SK-N-SH treated with all-trans-retinoic acid at 6 μM for 48 hours (cell line): ENCODE measurements around the gene FHL5.

Source experiments
- ATAC-seq: fragments of 200-7000 bp; cut with Tn5 transposase; 3 replicates; pipeline ENCODE4 v1.9.1; 2020; ENCODE audit warnings: mild to moderate bottlenecking, moderate library complexity
- ARNTL ChIP-seq: fragments of 450-650 bp; formaldehyde crosslinking; IDR thresholded peaks from 2 replicates; pipeline ENCODE4 v1.5.0; 2020; ENCODE audit warnings: low read depth, mild to moderate bottlenecking, moderate library complexity, borderline replicate concordance
- BACH2 ChIP-seq: fragments of 250-450 bp; sonication (Bioruptor Pico); IDR thresholded peaks from 2 replicates; pipeline ENCODE4 v1.9.0; 2021; ENCODE audit warnings: mild to moderate bottlenecking, borderline replicate concordance
- CSDC2 ChIP-seq: fragments of 250-450 bp; sonication (Bioruptor Pico); IDR thresholded peaks from 2 replicates; pipeline ENCODE4 v1.5.0; 2020; ENCODE audit warnings: mild to moderate bottlenecking, moderate library complexity
- CSRNP3 ChIP-seq: fragments of 250-450 bp; sonication (Bioruptor Pico); IDR thresholded peaks from 2 replicates; pipeline ENCODE4 v1.5.1; 2021; ENCODE audit warnings: mild to moderate bottlenecking, moderate library complexity
- ESRRG ChIP-seq: fragments of 250-450 bp; sonication (Bioruptor Pico); IDR thresholded peaks from 2 replicates; pipeline ENCODE4 v1.6.1; 2021; ENCODE audit warnings: mild to moderate bottlenecking
- GLIS3 ChIP-seq: fragments of 250-450 bp; sonication (Bioruptor Pico); IDR thresholded peaks from 2 replicates; pipeline ENCODE4 v1.5.0; 2020; ENCODE audit warnings: mild to moderate bottlenecking, moderate library complexity
- ISL1 ChIP-seq: fragments of 250-450 bp; sonication (Bioruptor Pico); IDR thresholded peaks from 2 replicates; pipeline ENCODE4 v2.1.2; 2022; ENCODE audit warnings: mild to moderate bottlenecking, moderate library complexity
- OSR1 ChIP-seq: fragments of 250-450 bp; sonication (Bioruptor Pico); IDR thresholded peaks from 2 replicates; pipeline ENCODE4 v1.8.0; 2022; ENCODE audit warnings: moderate library complexity, mild to moderate bottlenecking, inconsistent platforms
- PATZ1 ChIP-seq: fragments of 250-450 bp; sonication (Bioruptor Pico); IDR thresholded peaks from 2 replicates; pipeline ENCODE4 v1.8.0; 2020; ENCODE audit warnings: mild to moderate bottlenecking, moderate library complexity, borderline replicate concordance
- PPARA ChIP-seq: fragments of 250-450 bp; sonication (Bioruptor Pico); IDR thresholded peaks from 2 replicates; pipeline ENCODE4 v1.5.0; 2020; ENCODE audit warnings: mild to moderate bottlenecking, borderline replicate concordance
- RARB ChIP-seq: fragments of 250-450 bp; sonication (Bioruptor Pico); IDR thresholded peaks from 2 replicates; pipeline ENCODE4 v1.8.0; 2021; ENCODE audit warnings: mild to moderate bottlenecking, moderate library complexity
- TCF4 ChIP-seq: fragments of 250-450 bp; sonication (Bioruptor Pico); IDR thresholded peaks from 2 replicates; pipeline ENCODE4 v1.8.0; 2021; ENCODE audit warnings: mild to moderate bottlenecking, moderate library complexity, borderline replicate concordance
- TOX ChIP-seq: fragments of 250-450 bp; sonication (Bioruptor Pico); IDR thresholded peaks from 2 replicates; pipeline ENCODE4 v1.8.0; 2021; ENCODE audit warnings: mild to moderate bottlenecking, moderate library complexity, borderline replicate concordance
- ZC3H10 ChIP-seq: fragments of 250-450 bp; sonication (Bioruptor Pico); IDR thresholded peaks from 2 replicates; pipeline ENCODE4 v1.5.1; 2021; ENCODE audit warnings: mild to moderate bottlenecking, moderate library complexity
- ZFP3 ChIP-seq: fragments of 250-450 bp; sonication (Bioruptor Pico); IDR thresholded peaks from 2 replicates; pipeline ENCODE4 v1.5.0; 2020; ENCODE audit warnings: mild to moderate bottlenecking, moderate library complexity
- ZFP30 ChIP-seq: fragments of 450-650 bp; formaldehyde crosslinking; IDR thresholded peaks from 2 replicates; pipeline ENCODE4 v1.5.0; 2022; ENCODE audit warnings: mild to moderate bottlenecking, moderate library complexity
- ZNF565 ChIP-seq: fragments of 450-650 bp; formaldehyde crosslinking; conservative IDR thresholded peaks from 2 replicates; pipeline ENCODE4 v1.5.0; 2020; ENCODE audit warnings: low read depth, mild to moderate bottlenecking, moderate library complexity
- ZNF70 ChIP-seq: fragments of 450-650 bp; formaldehyde crosslinking; IDR thresholded peaks from 2 replicates; pipeline ENCODE4 v1.5.0; 2020; ENCODE audit warnings: mild to moderate bottlenecking, moderate library complexity
- ZNF8 ChIP-seq: fragments of 450-650 bp; formaldehyde crosslinking; IDR thresholded peaks from 2 replicates; pipeline ENCODE4 v1.5.0; 2020; ENCODE audit warnings: mild to moderate bottlenecking, moderate library complexity
- TF ChIP-seq, protein P1 (sequence below): fragments of 250-450 bp; sonication (Bioruptor Pico); IDR thresholded peaks from 2 replicates; pipeline ENCODE4 v1.5.1; 2020; ENCODE audit warnings: low read depth, mild to moderate bottlenecking, moderate library complexity
- TF ChIP-seq, protein P2 (sequence below): fragments of 250-450 bp; sonication (Bioruptor Pico); IDR thresholded peaks from 2 replicates; pipeline ENCODE4 v1.5.0; 2020; ENCODE audit warnings: mild to moderate bottlenecking, moderate library complexity
- TF ChIP-seq, protein P3 (sequence below): fragments of 250-450 bp; sonication (Bioruptor Pico); IDR thresholded peaks from 2 replicates; pipeline ENCODE4 v1.8.0; 2021; ENCODE audit warnings: low read depth, mild to moderate bottlenecking, moderate library complexity, borderline replicate concordance

Gene FHL5

DNA sequence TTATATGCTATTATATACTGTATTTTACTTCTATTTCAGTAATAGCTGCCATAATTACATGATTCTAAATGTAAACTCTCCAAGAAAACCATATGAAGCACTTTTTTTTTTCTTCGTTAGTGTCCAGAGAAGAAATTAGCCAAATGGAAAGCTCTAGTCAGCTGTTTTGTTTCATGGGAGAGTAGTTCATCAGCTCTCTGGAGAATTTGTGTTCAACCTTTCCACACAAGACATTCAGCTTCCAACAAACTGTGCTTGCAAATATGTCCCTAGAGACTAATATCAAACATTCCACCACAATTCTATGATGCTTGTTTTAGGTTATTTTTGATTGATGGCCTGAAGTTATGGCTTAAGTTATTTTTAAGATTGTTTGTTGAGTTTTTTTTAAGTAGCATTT, 19.5 kb downstream of the FHL5 start:
- no peak for TF ChIP-seq ZNF70
- TF ChIP-seq ARNTL (CRISPR knock-in tag), result no peak
- TF ChIP-seq OSR1 (CRISPR knock-in tag), result no peak
- no peak for TF ChIP-seq BACH2 (CRISPR knock-in tag)
- TF ChIP-seq, all 23 proteins: peak for 0
- ATAC-seq, result no peak

GRCh38 chr6:96604420-96604819, 41.5 kb downstream of the FHL5 start:
- no peak for TF ChIP-seq ZC3H10 (CRISPR knock-in tag)
- TF ChIP-seq, protein P1, sequence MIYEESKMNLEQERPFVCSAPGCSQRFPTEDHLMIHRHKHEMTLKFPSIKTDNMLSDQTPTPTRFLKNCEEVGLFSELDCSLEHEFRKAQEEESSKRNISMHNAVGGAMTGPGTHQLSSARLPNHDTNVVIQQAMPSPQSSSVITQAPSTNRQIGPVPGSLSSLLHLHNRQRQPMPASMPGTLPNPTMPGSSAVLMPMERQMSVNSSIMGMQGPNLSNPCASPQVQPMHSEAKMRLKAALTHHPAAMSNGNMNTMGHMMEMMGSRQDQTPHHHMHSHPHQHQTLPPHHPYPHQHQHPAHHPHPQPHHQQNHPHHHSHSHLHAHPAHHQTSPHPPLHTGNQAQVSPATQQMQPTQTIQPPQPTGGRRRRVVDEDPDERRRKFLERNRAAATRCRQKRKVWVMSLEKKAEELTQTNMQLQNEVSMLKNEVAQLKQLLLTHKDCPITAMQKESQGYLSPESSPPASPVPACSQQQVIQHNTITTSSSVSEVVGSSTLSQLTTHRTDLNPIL, result no peak
- TF ChIP-seq RARB (CRISPR knock-in tag), result no peak
- no peak for TF ChIP-seq PATZ1 (CRISPR knock-in tag)
- TF ChIP-seq ZFP30 (CRISPR knock-in tag), result no peak
- TF ChIP-seq, protein P2, sequence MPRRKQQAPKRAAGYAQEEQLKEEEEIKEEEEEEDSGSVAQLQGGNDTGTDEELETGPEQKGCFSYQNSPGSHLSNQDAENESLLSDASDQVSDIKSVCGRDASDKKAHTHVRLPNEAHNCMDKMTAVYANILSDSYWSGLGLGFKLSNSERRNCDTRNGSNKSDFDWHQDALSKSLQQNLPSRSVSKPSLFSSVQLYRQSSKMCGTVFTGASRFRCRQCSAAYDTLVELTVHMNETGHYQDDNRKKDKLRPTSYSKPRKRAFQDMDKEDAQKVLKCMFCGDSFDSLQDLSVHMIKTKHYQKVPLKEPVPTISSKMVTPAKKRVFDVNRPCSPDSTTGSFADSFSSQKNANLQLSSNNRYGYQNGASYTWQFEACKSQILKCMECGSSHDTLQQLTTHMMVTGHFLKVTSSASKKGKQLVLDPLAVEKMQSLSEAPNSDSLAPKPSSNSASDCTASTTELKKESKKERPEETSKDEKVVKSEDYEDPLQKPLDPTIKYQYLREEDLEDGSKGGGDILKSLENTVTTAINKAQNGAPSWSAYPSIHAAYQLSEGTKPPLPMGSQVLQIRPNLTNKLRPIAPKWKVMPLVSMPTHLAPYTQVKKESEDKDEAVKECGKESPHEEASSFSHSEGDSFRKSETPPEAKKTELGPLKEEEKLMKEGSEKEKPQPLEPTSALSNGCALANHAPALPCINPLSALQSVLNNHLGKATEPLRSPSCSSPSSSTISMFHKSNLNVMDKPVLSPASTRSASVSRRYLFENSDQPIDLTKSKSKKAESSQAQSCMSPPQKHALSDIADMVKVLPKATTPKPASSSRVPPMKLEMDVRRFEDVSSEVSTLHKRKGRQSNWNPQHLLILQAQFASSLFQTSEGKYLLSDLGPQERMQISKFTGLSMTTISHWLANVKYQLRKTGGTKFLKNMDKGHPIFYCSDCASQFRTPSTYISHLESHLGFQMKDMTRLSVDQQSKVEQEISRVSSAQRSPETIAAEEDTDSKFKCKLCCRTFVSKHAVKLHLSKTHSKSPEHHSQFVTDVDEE (CRISPR knock-in tag), result no peak
- no peak for TF ChIP-seq BACH2 (CRISPR knock-in tag)
- no peak for TF ChIP-seq ZNF70
- TF ChIP-seq, protein P3, sequence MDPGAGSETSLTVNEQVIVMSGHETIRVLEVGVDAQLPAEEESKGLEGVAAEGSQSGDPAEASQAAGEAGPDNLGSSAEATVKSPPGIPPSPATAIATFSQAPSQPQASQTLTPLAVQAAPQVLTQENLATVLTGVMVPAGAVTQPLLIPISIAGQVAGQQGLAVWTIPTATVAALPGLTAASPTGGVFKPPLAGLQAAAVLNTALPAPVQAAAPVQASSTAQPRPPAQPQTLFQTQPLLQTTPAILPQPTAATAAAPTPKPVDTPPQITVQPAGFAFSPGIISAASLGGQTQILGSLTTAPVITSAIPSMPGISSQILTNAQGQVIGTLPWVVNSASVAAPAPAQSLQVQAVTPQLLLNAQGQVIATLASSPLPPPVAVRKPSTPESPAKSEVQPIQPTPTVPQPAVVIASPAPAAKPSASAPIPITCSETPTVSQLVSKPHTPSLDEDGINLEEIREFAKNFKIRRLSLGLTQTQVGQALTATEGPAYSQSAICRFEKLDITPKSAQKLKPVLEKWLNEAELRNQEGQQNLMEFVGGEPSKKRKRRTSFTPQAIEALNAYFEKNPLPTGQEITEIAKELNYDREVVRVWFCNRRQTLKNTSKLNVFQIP (CRISPR knock-in tag), result no peak
- no peak for TF ChIP-seq OSR1 (CRISPR knock-in tag)
- TF ChIP-seq ZNF565 (CRISPR knock-in tag), result no peak
- no peak for TF ChIP-seq GLIS3 (CRISPR knock-in tag)
- no peak for TF ChIP-seq TCF4 (CRISPR knock-in tag)
- TF ChIP-seq PPARA (CRISPR knock-in tag), result no peak
- TF ChIP-seq TOX (CRISPR knock-in tag), result no peak
- TF ChIP-seq, all 23 proteins: peak for 0
- ATAC-seq, result no peak

GRCh38 chr6:96608074-96608473, 45.1 kb downstream of the FHL5 start:
- TF ChIP-seq ESRRG (no peak), PPARA (CRISPR knock-in tag) (no peak), ZNF70 (no peak), ZNF565 (CRISPR knock-in tag) (no peak), CSDC2 (CRISPR knock-in tag) (no peak), CSRNP3 (CRISPR knock-in tag) (no peak), ISL1 (CRISPR knock-in tag) (no peak), ZFP30 (CRISPR knock-in tag) (no peak), ZFP3 (CRISPR knock-in tag) (no peak), ZNF8 (CRISPR knock-in tag) (no peak), RARB (CRISPR knock-in tag) (no peak)
- TF ChIP-seq, protein P1, result no peak
- ATAC-seq, result no peak
